GM12873 (cell line): ENCODE results near the gene SQSTM1.

Experiments
- CTCF ChIP-seq: IDR thresholded peaks from 2 replicates; pipeline ENCODE4 v1.5.1; 2012; ENCODE audit warnings: low read depth, mild to moderate bottlenecking, moderate library complexity, low read length, control low read depth; ENCODE audit not compliant: insufficient read depth; ENCODE audit errors: missing control alignments

Gene SQSTM1

GRCh38 chr5:179812997-179813607 lies 7.6 kb upstream of the SQSTM1 start:
- TF ChIP-seq CTCF: no peak

GRCh38 chr5:179814090-179814489 lies 6.6 kb upstream of the SQSTM1 start:
- no peak for TF ChIP-seq CTCF

DNA sequence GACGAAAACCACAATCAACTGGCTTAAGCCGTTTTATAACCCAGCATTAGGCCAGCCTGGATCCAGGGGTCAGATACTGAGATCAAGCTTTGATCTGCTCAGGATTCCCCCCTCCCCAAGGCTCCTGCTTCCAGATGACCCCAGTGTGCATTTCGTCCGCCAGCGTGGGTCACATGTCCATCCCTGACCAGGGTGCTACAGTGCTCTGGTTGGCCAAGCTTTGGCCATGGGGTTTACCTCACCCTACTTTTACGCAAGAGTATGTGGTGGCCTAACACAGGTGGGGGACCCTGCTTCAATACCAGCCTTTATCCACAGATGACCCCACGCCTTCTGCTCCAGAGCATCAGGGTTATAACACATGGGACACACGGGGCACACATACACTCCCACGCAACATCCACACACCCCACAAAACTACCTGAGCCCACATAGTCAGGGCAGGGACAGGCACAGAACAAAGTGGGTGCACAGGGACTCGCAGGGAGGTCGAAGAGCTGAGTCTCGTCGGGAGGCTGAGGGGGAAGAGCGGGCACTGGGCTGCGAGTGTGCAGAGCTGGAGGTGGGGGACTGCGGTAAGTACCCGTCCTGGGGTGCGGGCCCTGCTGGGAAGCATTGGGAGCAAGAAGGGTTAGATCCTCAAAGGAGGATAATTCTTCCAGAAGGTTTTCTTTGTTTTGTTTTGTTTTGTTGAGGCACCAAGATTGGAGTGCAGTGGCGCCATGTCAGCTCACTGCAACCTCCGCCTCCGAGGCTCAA lies 5.0 kb upstream of the SQSTM1 start:
- TF ChIP-seq CTCF: no peak

- TF ChIP-seq CTCF: no peak
These were observed 4.3 kb upstream of the SQSTM1 start for GRCh38 chr5:179816401-179816795.

- no peak for TF ChIP-seq CTCF
These were observed 3.8 kb upstream of the SQSTM1 start for GRCh38 chr5:179816796-179817469.

DNA sequence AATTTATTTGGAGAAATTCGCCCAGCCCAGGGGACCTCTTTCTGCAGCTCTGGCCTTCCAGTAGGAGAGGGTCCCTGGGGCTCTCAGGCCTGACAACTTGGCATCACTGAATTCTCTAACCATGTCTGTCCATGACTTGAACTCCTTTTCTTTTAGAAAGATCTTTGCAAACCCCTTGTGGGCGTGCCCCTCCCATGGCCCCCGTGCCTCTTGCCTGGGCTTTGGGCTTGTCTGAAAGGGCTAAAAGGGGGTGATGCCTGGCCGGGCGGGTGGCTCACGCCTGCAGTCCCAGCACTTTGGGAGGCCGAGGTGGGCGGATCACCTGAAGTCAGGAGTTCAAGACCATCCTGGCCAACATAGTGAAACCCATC lies 3.2 kb upstream of the SQSTM1 start:
- no peak for TF ChIP-seq CTCF
